OCI-LY3 (cell line): Measurements from ENCODE around the gene PCBP2.

Experiments
- H2AFZ ChIP-seq: fragments of 200-600, 300-600 bp; shearing (Covaris generic); 2 replicates; pipeline ENCODE4 v1.6.0; 2014; ENCODE audit warnings: antibody characterized with exemption, low read depth, low read length
- H3K27ac ChIP-seq: fragments of 200-600, 300-600 bp; sonication (generic); 2 replicates; pipeline ENCODE4 v1.5.1; 2014; ENCODE audit warnings: mild to moderate bottlenecking, low read length, moderate library complexity, mixed read lengths
- H3K27me3 ChIP-seq: fragments of 200-600, 300-600 bp; sonication (generic); 2 replicates; pipeline ENCODE4 v1.6.1; 2014; ENCODE audit warnings: low read depth, low read length, mixed read lengths
- H3K36me3 ChIP-seq: fragments of 200-600, 300-600 bp; sonication (generic); replicated peaks from 2 replicates; pipeline ENCODE3; 2014; ENCODE audit warnings: low read depth, low read length, mixed read lengths
- H3K4me1 ChIP-seq: fragments of 300-600, 200-600 bp; sonication (generic); 2 replicates; pipeline ENCODE4 v1.6.1; 2014; ENCODE audit warnings: low read length, mixed read lengths
- H3K4me2 ChIP-seq: fragments of 200-600, 300-600 bp; sonication (generic); 2 replicates; pipeline ENCODE4 v1.6.1; 2014; ENCODE audit warnings: low read length, mixed read lengths
- H3K4me3 ChIP-seq: fragments of 300-600, 200-600 bp; sonication (generic); 2 replicates; pipeline ENCODE4 v1.5.1; 2014; ENCODE audit warnings: antibody characterized with exemption, mild to moderate bottlenecking, low read length, moderate library complexity
- H3K79me2 ChIP-seq: fragments of 300-600, 200-600 bp; shearing (Covaris generic); 2 replicates; pipeline ENCODE4 v1.6.1; 2014; ENCODE audit warnings: mild to moderate bottlenecking, low read length, mixed read lengths
- H3K9ac ChIP-seq: fragments of 300-600, 200-600 bp; shearing (Covaris generic); 2 replicates; pipeline ENCODE4 v1.6.0; 2014; ENCODE audit warnings: mild to moderate bottlenecking, low read length, moderate library complexity
- H3K9me3 ChIP-seq: fragments of 200-600, 300-600 bp; shearing (Covaris generic); 2 replicates; pipeline ENCODE4 v1.6.1; 2014; ENCODE audit warnings: low read length, mixed read lengths; ENCODE audit not compliant: insufficient read depth
- H4K20me1 ChIP-seq: fragments of 200-600, 300-600 bp; sonication (generic); 2 replicates; pipeline ENCODE4 v1.6.1; 2016; ENCODE audit warnings: low read length, mixed read lengths; ENCODE audit not compliant: insufficient read depth
- EZH2phosphoT487 ChIP-seq: fragments of 200-600 bp; shearing (Covaris generic); IDR thresholded peaks from 2 replicates; pipeline ENCODE4 v1.6.1; 2018; ENCODE audit warnings: antibody characterized with exemption, mixed run types, low read depth
- TF ChIP-seq, protein P1 (sequence below): fragments of 200-600, 300-600 bp; sonication (generic); IDR thresholded peaks from 2 replicates; pipeline ENCODE4 v1.5.1; 2014; ENCODE audit warnings: antibody characterized with exemption, low read length, low read depth

Gene PCBP2

DNA sequence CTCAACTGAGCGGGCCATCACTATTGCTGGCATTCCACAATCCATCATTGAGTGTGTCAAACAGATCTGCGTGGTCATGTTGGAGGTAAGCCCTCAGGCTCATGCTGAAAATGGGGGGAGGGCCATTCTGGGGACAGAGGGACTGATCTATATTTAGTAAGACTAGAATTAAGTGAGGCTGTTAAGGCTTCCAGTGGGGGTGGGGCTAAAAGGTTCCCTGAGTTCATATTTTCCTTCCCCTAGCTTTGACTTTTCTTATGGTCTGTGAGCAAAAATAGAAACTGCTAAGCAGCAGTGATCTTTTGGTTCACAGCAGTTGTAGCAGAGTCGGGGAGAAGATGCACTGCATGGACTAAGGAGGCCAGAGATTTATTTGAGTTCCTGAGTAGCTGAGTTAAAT is 9.2 kb downstream of the PCBP2 start:
- no peak overlapping the region for H3K4me3 ChIP-seq
- H3K36me3 ChIP-seq = peaks cover 87% of the 10 kb centered on the region
- H3K9ac ChIP-seq = no peak overlapping the region
- H3K4me1 ChIP-seq = no peaks in the 10 kb centered on the region
- no peak overlapping the region for H3K27ac ChIP-seq
- no peak overlapping the region for H2AFZ ChIP-seq
- no peaks in the 10 kb centered on the region for H3K27me3 ChIP-seq
- H3K79me2 ChIP-seq = peaks cover 87% of the 10 kb centered on the region
- H3K4me2 ChIP-seq = no peak overlapping the region
- H4K20me1 ChIP-seq = peaks cover 63% of the 10 kb centered on the region
- no peak for TF ChIP-seq EZH2phosphoT487
- TF ChIP-seq, protein P1, sequence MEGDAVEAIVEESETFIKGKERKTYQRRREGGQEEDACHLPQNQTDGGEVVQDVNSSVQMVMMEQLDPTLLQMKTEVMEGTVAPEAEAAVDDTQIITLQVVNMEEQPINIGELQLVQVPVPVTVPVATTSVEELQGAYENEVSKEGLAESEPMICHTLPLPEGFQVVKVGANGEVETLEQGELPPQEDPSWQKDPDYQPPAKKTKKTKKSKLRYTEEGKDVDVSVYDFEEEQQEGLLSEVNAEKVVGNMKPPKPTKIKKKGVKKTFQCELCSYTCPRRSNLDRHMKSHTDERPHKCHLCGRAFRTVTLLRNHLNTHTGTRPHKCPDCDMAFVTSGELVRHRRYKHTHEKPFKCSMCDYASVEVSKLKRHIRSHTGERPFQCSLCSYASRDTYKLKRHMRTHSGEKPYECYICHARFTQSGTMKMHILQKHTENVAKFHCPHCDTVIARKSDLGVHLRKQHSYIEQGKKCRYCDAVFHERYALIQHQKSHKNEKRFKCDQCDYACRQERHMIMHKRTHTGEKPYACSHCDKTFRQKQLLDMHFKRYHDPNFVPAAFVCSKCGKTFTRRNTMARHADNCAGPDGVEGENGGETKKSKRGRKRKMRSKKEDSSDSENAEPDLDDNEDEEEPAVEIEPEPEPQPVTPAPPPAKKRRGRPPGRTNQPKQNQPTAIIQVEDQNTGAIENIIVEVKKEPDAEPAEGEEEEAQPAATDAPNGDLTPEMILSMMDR = no peak
- no peaks in the 10 kb centered on the region for H3K9me3 ChIP-seq

DNA sequence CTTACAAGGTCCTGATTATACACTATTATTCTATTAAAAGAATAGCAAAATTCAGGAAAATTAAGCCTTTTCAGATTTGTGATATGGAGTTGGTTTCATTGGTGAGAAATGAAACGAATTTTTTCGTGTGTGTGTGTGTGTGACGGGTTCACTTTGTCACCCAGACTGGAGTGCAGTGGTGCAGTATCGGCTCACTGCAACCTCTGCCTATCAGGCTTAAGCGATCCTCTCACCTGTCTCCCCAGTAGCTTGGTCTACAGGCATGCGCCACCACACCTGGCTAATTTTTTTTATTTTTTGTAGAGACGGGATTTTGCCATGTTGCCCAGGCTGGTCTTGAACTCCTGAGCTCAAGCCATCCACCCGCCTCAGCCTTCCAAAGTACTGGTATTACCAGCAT is 9.7 kb downstream of the PCBP2 start:
- Histone ChIP-seq H3K4me2 (no peak overlapping the region), H3K4me3 (no peak overlapping the region), H3K27ac (no peak overlapping the region), H3K36me3 (peaks cover 89% of the 10 kb centered on the region), H3K27me3 (no peaks in the 10 kb centered on the region), H3K4me1 (no peaks in the 10 kb centered on the region), H4K20me1 (peaks cover 69% of the 10 kb centered on the region), H3K9ac (no peak overlapping the region), H3K79me2 (peaks cover 87% of the 10 kb centered on the region), H2AFZ (no peak overlapping the region), H3K9me3 (no peaks in the 10 kb centered on the region)
- TF ChIP-seq EZH2phosphoT487 = no peak
- TF ChIP-seq, protein P1 = no peak

GRCh38 chr12:53462935-53463334 is 11.0 kb downstream of the PCBP2 start:
- peaks cover 72% of the 10 kb centered on the region for H4K20me1 ChIP-seq
- no peak overlapping the region for H3K27ac ChIP-seq
- H3K4me1 ChIP-seq = no peaks in the 10 kb centered on the region
- H3K79me2 ChIP-seq = peaks cover 83% of the 10 kb centered on the region
- H3K4me2 ChIP-seq = no peak overlapping the region
- no peak overlapping the region for H3K4me3 ChIP-seq
- H2AFZ ChIP-seq = no peak overlapping the region
- no peaks in the 10 kb centered on the region for H3K9me3 ChIP-seq
- no peak for TF ChIP-seq EZH2phosphoT487
- TF ChIP-seq, protein P1 = no peak
- H3K9ac ChIP-seq = no peak overlapping the region
- no peaks in the 10 kb centered on the region for H3K27me3 ChIP-seq
- H3K36me3 ChIP-seq = peaks cover 91% of the 10 kb centered on the region

DNA sequence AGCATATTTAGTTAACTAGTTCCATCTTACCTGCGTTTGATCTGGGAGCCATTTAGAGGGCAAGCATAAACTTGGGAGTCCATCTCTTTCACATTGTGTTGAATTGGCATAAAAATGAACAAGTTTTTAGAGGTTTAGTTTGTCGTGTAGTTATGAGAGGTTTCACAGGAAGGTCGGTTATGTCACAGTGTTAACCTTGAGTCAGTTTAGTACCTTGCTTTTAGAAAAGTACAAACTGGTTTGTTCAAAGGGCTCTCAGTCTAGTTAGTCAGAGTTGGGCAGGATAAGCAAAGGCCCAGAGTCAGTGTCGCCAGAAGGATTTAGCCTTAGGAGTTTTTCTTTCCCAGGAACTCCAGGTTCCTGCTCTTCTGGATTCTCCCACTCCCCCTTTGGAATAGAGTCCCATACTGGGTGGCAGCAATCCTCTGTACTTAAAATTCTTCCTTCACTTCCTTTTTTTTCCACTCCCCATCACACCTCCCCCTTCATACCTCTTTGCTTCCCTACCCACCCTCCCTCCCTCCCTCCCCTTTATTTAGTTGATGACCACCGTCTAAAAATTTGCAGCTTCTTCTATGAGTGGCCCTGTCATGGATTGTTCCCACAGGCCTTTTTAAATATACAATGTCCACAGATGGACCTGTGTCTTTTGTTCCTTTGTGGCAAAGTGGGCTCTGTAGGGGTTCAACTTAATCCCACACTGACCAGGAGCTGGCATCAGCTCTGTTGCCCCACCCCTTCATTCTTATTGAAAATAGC is 12.1 kb downstream of the PCBP2 start:
- H3K36me3 ChIP-seq = peaks cover 95% of the 10 kb centered on the region
- H3K4me1 ChIP-seq = no peaks in the 10 kb centered on the region
- peaks cover 85% of the 10 kb centered on the region for H3K79me2 ChIP-seq
- no peak overlapping the region for H3K4me3 ChIP-seq
- H3K4me2 ChIP-seq = no peak overlapping the region
- H2AFZ ChIP-seq = no peak overlapping the region
- H3K9me3 ChIP-seq = no peaks in the 10 kb centered on the region
- no peak for TF ChIP-seq EZH2phosphoT487
- TF ChIP-seq, protein P1 = no peak
- H3K27me3 ChIP-seq = no peaks in the 10 kb centered on the region
- no peak overlapping the region for H3K9ac ChIP-seq
- no peak overlapping the region for H3K27ac ChIP-seq
- peaks cover 70% of the 10 kb centered on the region for H4K20me1 ChIP-seq
